Endometrium (tissue), 2 donors: ENCODE data around the gene PDLIM7.
A peak's percentile ranks its signal among the peaks of the same experiment; 100 is the strongest.

Experiments
- FAIRE-seq: peaks from 2 replicates; lab custom pipeline; 2012; peaks lifted over from hg19 to GRCh38; lab: Jason Lieb, UNC
- donor health status: control.
- donor health status: control.

Gene PDLIM7

DNA sequence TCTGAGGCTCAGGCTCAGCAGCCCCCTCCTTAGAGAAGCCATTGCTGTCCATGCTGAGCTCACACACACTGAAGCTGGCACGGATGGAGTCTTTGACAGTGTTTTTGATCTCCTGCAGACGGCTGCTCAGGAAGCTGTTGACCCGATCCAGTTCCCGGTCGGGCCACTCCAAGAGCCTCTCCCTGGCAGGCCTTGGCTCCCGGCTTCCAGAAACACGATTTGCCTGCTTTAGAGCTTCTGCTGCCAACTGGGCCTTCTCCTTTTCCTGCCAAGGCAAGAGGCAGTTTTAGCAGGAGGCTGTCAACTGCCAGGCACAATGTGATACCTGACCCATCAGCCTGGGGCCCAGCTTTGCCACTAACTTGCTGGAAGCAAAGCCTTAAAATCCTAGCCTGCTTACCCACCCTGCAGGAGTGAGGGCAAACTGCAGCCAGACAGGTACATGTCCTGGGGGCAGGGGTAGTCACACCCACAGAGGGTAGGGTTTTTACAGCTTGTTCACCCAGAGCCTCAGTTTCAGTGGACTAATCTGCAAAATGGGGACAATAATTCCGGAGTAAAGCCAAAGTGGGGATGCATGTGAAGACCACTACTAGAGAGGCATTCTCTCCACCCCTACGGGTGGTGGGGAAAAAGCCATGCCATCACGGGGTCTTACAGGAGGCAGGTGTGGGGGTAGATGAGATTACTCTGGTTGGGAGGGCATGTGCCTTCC, 27.7 kb upstream of the PDLIM7 start:
- no peak for FAIRE-seq

DNA sequence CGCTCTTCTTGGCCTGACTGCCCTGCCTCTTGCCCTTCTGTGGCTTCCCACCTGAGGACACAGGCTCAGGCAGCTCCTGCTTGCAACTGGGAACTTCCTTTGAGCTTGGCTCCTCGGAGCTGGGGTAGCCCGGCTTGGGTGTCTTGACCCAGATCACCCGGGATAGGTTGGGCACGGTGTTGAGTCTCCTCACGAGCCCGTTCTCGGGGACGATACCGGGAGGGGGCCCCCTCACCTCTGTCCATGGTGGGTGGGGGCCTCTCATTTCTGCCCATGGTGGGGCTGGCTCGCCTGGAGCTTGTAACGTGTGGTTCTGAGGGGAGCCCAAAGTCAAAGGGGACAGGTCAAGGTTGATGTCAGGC, 27.1 kb upstream of the PDLIM7 start:
- FAIRE-seq: no peak

GRCh38 chr5:177523711-177524538, 26.5 kb upstream of the PDLIM7 start:
- FAIRE-seq: no peak

DNA sequence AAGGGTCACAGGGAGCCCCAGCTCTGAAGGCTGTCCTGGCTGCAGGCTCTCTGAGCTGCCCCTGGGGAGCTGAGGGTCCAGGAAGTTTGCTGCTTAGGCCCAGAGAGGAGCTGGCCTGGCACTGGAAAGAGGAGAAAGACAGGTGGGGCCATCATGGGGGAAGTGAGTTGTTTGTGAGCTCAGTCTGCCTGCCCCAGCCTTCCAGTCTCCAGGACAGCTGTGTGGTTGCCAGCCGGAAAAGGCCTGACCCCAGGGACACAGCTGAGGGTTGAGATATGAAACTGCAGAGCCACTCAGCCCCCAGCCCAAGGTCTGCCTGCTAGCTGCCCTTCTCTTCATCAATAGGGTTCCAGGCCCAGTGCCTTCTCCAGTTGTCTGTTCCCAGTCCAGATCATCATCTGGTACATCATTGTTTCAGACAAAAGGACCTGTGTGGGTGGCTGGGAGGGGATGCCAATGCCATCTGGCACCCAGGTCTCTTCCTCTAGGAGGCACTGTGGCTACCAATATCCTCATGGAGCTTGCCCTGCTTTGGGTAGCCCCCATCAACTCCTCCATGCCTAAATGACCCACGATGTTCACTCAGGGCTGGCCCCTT, 23.6 kb upstream of the PDLIM7 start:
- FAIRE-seq: no peak

DNA sequence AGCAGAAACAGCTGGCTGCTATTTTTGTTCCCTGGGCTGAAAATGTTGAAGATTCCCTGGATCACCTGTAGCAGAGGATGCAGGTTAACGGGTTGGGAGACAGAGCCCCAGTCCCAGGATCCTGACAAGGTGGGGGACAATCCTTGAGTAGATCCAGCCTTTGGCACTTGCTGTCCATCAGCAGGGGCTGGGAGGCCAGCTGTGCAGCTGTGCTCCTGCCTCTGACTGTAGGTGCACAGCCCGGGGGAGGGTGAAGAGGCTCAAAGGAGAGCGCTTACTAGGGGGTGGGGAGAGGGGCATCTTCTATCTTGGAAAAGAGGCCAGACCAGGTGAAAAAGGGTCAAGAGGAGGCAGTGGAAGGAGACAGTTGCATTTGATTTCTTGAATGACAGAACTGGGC, 22.9 kb upstream of the PDLIM7 start:
- FAIRE-seq: no peak

DNA sequence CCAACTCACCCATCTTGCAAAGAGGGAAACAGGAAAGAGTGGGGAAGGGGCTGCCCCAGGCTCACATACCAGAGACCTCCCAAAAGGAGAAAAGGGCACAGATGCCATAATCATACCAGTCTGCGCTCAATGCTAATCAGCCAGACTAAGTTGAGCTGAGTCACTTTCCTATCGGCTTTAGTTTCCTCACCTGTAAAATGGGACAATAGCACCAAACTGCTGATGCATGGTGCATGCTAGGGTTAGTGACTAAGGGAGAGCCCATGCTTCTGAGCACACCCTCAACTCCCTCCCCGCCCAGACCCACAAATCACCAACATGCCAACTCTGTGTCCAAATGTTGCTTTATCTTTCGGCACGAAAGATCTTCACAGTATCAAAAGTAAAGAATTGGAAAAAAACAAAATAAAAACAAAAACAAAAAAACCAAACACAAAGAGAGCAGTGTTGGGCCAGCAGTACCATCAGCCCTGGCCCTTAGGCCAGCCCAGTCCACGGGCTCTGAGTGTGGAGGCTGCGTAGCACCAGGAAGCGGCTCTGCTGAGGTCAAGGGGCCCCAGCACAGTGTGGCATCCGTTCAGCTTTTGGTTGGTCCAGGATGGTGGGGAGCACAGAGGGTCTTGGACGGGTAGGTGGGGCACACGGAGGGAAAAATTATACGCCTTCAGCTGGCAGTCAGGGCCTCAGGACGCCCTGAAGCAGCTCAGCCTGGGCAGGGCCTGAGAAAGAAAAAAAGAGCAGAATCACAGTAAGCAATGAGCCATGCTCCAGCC, 22.2 kb upstream of the PDLIM7 start:
- FAIRE-seq: no peak

- peak; percentile 97 for FAIRE-seq
Observed at GRCh38 chr5:177516601-177517568, 19.5 kb upstream of the PDLIM7 start, which contains the start of gene DDX41. Gene DDX41, minus strand, starts transcription at chr5:177516961. Its CDS starts 16 bp downstream, at chr5:177516945.

GRCh38 chr5:177515580-177515979, 18.2 kb upstream of the PDLIM7 start:
- no peak for FAIRE-seq

GRCh38 chr5:177514541-177514940, 17.1 kb upstream of the PDLIM7 start:
- FAIRE-seq: no peak

GRCh38 chr5:177513500-177513899, 16.1 kb upstream of the PDLIM7 start:
- FAIRE-seq: no peak

DNA sequence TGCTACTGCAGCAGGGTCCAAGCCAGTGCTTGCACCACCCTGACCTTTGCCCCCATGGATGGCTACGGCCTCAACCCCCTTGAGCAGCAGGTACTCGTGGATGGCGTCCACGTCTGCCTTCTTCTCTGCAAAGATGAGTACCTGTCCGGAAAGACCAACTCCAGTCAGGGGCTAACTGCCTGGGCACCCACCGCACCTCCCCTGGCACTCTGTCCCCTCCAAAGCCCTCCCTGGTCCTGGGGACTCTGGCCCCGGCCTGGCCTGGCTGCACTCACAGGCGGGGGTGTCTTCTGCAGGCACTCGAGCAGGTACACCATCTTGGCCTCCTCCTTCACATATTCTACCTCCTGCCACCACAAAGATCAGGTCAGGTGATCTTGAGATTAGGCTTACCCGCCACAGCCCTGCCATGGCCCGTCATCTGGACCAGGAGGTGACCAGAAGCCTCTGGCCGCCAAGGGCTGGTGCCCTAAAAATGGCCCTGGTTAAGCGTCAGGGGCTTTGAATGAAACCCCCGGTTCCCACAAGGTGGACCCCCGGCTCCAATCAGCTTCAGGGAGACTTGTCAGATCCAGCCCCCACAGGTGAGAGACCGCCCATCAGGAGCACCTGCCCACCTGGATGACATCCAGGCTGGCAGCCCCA, 15.5 kb upstream of the PDLIM7 start:
- FAIRE-seq: no peak

GRCh38 chr5:177511796-177512675, 14.6 kb upstream of the PDLIM7 start:
- no peak for FAIRE-seq

DNA sequence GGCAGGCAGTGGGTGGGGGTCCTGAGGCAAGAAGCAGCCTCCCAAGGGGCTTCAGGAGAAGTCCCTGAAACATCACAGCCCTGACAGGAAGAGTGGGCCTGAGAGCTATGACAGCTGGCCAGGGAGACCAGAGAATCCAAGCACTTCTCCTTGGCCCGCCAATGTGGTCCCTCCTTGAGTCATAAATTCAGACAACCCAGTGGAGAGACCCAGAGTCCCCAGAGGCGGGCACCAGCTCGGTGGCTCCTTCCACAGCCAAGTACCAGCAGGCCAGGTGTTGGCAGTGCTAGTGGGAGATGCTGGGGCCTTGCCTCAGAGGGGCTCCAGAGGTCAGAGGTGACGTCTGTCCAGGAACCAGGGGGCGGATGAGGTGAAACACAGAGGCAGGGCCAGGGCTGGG, 13.8 kb upstream of the PDLIM7 start:
- no peak for FAIRE-seq

- FAIRE-seq: no peak
Observed at GRCh38 chr5:177510567-177511053, 13.2 kb upstream of the PDLIM7 start.

DNA sequence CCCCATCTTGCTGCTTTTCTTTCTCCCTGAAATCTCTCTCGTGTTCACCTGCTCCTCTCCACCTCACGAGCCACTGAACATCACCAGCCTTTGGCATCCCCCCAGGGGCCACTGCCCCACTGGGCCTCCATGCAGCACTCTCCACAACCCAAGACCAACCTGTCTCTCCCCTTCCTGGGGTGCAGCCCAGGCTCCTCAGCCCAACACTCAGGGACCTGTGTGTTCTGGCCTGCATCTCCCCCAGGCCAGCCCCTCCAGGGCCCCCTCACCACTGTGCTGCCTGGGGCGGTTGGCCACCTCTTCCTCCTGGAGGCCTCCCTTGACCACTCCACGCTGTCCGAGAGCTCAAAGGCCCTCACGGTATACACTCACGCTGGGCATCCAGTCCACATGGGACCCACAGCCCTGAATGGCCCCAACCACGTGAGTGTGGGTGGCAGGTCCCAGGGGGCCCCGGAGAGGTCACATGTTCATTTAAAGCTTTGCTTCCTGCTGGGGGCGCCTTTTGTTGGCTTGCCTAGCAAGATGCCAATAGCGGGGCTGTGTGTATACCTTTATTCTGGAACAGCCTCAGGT, 12.7 kb upstream of the PDLIM7 start:
- FAIRE-seq: no peak

GRCh38 chr5:177509381-177509951, 12.1 kb upstream of the PDLIM7 start, which contains the start of gene DOK3:
Gene DOK3, minus strand, starts transcription at chr5:177509826. Its CDS starts 286 bp downstream, at chr5:177509540.
- no peak for FAIRE-seq

DNA sequence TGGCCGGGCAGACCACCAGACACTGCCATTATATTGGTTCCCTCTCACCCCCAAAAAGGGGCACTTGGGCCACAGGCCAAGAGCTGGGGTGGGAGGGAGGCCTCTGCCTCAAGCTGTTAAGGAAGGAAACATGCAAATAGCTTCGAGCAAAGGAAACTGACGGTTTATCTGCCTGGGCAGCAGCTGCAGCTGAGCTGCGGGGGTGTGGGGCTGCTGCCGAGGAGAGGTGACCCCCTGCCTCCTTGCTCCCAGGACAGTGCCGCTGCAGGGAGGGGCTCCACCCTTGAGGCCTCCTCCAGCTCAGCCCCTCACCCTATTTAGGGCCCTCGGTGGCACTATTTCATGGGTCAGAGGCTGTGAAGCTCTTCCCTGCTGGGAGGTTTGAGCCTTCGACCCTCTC, 11.4 kb upstream of the PDLIM7 start:
- no peak for FAIRE-seq

DNA sequence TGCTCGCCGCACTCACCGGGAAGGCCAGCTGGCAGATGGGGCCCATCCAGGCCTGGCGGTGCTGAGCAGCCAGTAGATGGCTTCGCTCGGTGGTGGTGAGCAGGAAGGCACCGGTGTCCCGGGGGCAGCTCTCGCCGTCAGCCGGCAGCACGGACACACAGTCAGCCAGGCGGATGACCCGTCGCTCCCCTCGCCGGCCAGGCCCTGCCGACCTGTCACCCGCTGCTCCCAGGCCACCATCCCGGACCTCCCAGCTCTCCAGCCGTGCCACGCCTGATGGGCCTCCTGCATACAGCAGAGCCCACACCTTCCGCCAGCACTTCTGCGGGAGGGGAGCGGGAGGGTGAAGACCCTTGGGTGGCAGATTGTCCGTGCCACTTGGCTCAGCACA, 10.8 kb upstream of the PDLIM7 start:
- no peak for FAIRE-seq
